Measurements from ENCODE around the gene STEEP1.

DNA sequence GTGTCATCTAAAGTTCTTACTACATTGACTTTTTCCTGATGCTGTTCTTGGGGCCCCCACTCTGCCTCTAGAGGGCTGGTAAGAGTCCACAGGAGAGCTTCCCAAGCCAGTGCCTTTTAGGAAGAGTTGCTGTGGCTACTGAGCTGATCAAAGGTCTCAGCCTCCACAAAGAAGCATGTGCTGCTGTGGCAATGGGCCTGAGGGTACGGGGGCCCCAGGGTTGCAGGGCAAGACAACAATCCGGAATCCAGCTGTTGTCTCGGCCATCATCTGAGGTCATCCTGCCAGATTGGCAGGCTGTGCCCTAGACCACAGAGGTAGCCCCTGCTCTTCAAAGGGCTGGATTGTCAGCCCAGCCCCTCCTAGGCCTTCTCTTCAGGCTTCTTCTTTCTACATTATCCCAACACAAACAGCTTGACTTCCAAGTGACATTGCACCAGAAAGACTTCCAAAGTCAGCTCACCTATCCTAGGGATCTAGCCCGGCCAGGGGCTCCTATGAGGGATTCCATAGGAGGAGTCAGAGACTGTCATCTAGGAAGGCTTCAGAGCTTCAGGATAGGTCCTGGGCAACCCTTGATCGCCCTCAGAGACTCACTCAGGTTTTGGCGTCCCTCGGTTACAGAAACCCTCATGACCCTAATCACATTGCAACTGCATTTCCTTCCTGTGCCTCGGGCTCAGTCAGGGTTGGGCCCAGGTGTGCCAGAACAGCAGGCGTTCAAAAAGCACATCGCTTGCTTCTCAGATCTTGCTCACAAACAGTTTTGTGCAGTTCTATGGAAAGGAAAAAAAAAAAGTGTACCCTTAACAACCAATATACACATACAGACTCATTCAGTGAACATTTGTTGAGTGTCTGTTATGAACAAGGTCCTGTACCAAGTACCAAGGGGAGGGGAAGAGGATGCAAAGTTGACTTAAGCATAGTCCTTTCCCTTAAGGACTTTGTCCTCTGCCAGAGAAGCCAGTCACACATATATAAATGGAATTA is 69.2 kb downstream of the STEEP1 start:
- TF ChIP-seq, protein P1, sequence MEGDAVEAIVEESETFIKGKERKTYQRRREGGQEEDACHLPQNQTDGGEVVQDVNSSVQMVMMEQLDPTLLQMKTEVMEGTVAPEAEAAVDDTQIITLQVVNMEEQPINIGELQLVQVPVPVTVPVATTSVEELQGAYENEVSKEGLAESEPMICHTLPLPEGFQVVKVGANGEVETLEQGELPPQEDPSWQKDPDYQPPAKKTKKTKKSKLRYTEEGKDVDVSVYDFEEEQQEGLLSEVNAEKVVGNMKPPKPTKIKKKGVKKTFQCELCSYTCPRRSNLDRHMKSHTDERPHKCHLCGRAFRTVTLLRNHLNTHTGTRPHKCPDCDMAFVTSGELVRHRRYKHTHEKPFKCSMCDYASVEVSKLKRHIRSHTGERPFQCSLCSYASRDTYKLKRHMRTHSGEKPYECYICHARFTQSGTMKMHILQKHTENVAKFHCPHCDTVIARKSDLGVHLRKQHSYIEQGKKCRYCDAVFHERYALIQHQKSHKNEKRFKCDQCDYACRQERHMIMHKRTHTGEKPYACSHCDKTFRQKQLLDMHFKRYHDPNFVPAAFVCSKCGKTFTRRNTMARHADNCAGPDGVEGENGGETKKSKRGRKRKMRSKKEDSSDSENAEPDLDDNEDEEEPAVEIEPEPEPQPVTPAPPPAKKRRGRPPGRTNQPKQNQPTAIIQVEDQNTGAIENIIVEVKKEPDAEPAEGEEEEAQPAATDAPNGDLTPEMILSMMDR (IDR thresholded peaks at IDR 0.05; ENCODE audit: insufficient read depth, low read length, poor library complexity, severe bottlenecking): no peak
- no peak for TF ChIP-seq EZH2phosphoT487 (conservative IDR thresholded peaks at IDR 0.05; ENCODE audit: low read length)

Data from SU-DHL-6 (cell line).